NCI-H146 treated with DMSO at 0.1 percent for 48 hours (cell line): ENCODE results near the gene USP14.

ENCODE experiments used
- DNase-seq: peaks from one replicate; lab custom pipeline; 2025; ENCODE audit not compliant: unreplicated experiment; lab: John Stamatoyannopoulos, UW

Gene USP14

GRCh38 chr18:159037-159652 lies 788 bp downstream of the USP14 start:
- peak; percentile 28 for DNase-seq

DNA sequence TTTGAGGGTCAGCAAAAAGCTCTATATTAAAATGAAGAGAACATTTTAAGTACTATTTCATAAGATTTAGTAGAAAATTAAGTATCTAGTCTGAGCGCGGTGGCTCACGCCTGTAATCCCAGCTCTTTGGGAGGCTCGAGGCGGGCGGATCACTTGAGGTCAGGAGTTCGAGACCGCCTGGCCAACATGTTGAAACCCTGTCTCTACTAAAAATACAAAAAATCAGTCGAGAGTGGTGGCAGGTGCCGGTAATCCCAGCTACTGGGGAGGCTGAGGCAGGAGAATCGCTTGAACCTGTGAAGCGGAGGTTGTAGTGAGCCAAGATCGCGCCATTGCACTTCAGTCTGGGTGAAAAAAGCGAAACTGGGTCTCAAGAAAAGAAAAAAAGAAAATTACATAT lies 1.6 kb downstream of the USP14 start:
- no peak for DNase-seq

- no peak for DNase-seq
Observed at GRCh38 chr18:160831-161570, 2.6 kb downstream of the USP14 start.

DNA sequence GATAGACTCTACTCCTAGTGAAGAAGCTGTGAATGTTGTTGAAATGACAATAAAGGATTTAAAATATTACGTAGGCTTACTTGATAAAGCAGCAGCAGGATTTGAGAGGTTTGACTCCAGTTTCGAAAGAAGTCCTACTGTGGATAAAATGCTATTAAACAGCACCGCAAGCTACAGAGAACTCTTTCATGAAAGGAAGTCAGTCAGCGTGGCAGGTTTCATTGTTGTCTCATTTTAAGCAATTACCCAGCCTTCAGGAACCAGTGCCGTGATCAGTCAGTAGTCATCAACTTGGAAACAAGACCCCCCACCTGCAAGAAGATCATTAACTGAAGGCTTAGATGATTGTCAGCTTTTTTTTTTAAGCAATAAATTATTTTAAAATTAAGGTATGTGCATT lies 14.0 kb downstream of the USP14 start:
- DNase-seq = no peak

GRCh38 chr18:179499-179898 lies 21.1 kb downstream of the USP14 start:
- DNase-seq = no peak

- no peak for DNase-seq
Observed at GRCh38 chr18:181711-182110, 23.4 kb downstream of the USP14 start.

DNA sequence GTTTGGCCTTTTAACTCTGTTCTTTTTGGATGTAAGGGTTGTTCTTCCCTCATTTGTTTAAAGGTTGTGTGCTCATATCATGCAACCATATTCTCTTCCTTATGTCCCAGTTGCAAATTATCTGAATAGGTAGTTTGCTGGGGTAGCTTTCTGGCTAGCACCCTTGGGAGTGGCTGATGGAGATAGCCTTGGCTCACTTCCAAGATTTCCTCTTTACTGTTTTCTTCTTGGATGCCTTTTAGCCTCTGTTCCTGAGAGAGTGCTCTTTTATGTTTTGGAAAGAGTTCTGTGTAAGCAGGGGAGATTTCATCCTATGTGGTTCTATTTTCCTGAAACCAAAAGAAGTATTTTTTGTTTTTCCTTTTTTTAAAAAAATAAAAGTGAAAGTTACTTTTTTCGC lies 25.4 kb downstream of the USP14 start:
- no peak for DNase-seq

GRCh38 chr18:189254-189653 lies 30.9 kb downstream of the USP14 start:
- DNase-seq = no peak

- DNase-seq = no peak
Observed at GRCh38 chr18:191725-192124, 33.4 kb downstream of the USP14 start.

- no peak for DNase-seq
Observed at GRCh38 chr18:192801-193200, 34.4 kb downstream of the USP14 start.

GRCh38 chr18:195651-196050 lies 37.3 kb downstream of the USP14 start:
- DNase-seq = no peak

DNA sequence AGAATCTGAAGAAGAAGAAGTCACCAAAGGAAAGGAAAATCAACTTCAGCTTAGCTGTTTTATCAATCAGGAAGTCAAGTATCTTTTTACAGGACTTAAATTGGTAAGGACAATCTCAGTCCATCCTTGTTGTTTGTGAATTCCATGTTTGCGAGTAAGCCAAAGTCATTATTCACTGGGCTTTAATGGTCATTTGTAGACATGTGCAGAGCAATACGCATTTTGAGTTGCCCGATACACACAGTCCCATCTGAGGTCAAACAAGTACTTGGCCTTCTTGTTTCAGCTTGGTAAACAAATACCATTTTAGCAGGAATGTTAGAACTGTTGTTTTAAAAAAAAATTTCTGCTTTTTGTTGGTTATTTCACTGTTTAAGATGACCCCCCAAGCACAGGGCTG lies 40.9 kb downstream of the USP14 start:
- DNase-seq = no peak

DNA sequence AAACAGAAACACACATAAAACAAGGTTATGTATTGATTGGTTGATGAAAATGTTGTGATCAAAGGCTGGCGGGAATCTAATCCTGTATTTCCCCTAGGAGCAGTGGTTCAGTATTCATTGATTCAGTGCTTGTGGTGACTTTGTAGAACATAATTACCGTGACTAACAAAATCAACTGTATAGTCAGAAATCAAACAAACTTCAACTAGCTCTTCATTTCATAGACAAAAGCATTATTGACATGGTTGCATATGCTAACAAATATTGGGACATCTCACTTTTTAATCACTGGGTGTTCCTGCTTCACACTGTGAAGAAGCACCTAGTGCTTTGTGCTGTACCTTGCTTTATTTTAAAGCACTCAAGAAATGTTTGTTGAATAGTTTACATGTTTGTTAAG lies 41.4 kb downstream of the USP14 start:
- peak; percentile 95 for DNase-seq

- DNase-seq = no peak
Observed at GRCh38 chr18:210075-210474, 51.7 kb downstream of the USP14 start.

GRCh38 chr18:210733-211132 lies 52.4 kb downstream of the USP14 start:
- no peak for DNase-seq

DNA sequence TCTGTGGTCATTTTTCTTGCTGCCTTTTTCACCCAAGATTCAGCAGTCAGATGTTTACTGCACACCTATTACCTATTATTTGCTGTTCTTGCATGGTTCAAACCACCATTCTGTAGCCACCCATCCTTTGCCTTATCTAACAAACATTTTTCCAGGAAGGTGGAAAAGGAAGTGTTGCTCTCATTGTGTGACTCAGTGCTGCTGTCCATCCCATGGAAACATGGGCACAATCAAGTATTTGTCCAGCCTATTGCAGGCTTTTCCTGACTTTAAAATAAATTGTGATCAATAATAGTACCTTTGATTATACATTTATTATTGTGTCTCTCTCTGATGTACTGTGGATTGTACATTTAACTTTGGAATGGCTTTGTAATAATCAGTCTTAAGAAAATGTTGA lies 53.2 kb downstream of the USP14 start:
- no peak for DNase-seq

DNA sequence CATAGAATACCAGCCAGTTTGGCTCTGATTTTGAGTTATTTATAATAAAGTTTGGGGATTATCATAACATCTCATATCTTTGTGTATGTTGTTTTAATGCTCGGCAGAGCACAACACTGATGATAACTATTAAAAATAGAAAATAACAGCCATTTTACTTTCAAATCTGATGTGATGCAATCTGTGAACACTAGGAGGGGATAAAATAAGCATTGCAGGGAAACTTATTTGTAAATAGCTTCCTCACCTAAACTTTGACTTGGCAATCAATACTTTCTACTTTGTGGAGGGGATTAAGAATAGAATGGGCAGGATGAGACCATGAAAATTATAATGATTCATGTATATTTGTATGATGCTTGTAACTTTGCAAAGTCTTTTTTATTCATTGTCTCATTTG lies 54.4 kb downstream of the USP14 start:
- no peak for DNase-seq

GRCh38 chr18:213505-213904 lies 55.1 kb downstream of the USP14 start:
- DNase-seq = no peak

GRCh38 chr18:213966-214365 lies 55.6 kb downstream of the USP14 start:
- DNase-seq = no peak

- no peak for DNase-seq
Observed at GRCh38 chr18:215448-216010, 57.2 kb downstream of the USP14 start.

DNA sequence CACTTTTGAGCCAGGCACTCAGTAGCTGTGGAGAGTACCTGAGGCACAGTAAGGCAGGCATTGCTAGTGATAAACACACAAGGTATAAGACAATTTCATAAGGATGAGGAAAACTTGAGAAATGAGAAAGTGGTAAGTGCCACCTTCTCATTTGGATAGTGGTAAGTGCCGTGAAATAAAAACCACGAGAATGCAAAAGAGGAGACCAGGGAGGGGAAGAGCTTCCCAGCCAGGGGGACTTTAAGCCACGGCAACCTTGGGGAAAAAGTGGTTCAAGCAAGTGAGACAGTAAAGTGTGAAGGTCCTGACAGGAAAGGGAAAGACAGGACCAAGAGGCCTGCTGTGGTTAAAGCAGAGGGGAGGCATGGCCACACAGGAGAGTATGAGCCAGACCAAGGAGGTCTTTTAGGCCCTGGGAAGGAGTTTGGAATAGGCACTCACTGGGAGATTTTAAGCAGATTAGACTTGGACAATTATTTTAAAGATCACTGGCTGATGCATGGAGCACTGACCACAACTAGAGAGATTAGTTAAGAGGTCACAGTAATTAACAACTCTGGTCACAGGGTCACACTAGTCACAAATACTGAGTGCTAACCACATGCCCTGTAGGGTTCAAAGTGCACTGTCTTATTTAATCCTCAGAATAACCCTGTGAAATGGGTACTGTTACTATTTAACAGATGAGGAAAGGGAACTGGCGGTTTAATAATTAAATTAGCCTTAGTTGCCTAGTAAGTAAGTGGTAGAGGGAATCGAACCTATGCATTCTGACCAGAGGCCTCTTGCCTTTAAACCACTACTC lies 59.4 kb downstream of the USP14 start:
- no peak for DNase-seq

DNA sequence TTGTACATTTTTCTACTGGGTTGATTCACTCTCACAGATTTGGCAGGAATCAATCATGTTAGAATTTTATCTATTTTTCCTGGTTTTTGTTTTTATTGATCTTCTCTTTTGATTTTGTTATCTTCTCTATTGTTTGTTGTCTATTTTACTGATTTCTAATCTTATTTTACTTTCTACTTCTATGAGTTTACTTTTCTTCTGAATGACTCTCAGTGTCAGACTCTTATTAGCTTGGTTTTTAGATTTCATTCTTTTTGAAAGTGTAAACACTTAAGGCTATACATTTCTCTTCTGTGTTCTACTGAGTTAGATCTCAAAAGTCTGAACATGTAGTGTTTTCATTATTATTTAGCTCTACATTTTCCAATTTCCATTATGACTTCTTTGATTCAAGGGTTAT lies 62.4 kb downstream of the USP14 start:
- DNase-seq = no peak
